ENCODE data around the gene SLC23A2.
A peak's percentile ranks its signal among the peaks of the same experiment; 100 is the strongest.

Gene SLC23A2

GRCh38 chr20:4957187-4957586 lies 44.1 kb downstream of the SLC23A2 start:
- peaks cover 83% of the 10 kb centered on the region for H3K79me2 ChIP-seq (ENCODE audit: control insufficient read depth, low read length)
- H3K27me3 ChIP-seq (ENCODE audit: control insufficient read depth, low read length) = no peaks in the 10 kb centered on the region
- H4K20me1 ChIP-seq (ENCODE audit: control insufficient read depth, insufficient read depth, low read depth, low read length) = no peaks in the 10 kb centered on the region
- no peak overlapping the region for H3K4me2 ChIP-seq (ENCODE audit: low read length)
- H3F3A ChIP-seq (ENCODE audit: control insufficient read depth, insufficient read depth) = peaks cover 17% of the 10 kb centered on the region
- H3K9me2 ChIP-seq (replicated peaks; ENCODE audit: control insufficient read depth, low read length) = no peaks in the 10 kb centered on the region
- H3K27ac ChIP-seq (ENCODE audit: low read depth, low read length) = no peak overlapping the region
- H3K36me3 ChIP-seq (ENCODE audit: control insufficient read depth, low read length) = peaks cover 25% of the 10 kb centered on the region
- no peak for TF ChIP-seq CTCF (IDR thresholded peaks at IDR 0.05; ENCODE audit: low read depth, low read length, poor library complexity, severe bottlenecking)
- peaks cover 53% of the 10 kb centered on the region for H3K4me1 ChIP-seq (ENCODE audit: control insufficient read depth, low read length)
- H3K9me3 ChIP-seq (ENCODE audit: control insufficient read depth, insufficient read depth, low read length) = no peaks in the 10 kb centered on the region; the same call in 1 of the 2 replicates
- H3K4me3 ChIP-seq (ENCODE audit: low read length) = no peak overlapping the region

- Histone ChIP-seq H4K20me1 (ENCODE audit: control insufficient read depth, insufficient read depth, low read depth, low read length) (no peaks in the 10 kb centered on the region), H3K79me2 (ENCODE audit: control insufficient read depth, low read length) (peaks cover 81% of the 10 kb centered on the region), H3K4me1 (ENCODE audit: control insufficient read depth, low read length) (peaks cover 44% of the 10 kb centered on the region), H3K36me3 (ENCODE audit: control insufficient read depth, low read length) (peaks cover 23% of the 10 kb centered on the region), H3K4me3 (ENCODE audit: low read length) (no peak overlapping the region), H3K9me2 (replicated peaks; ENCODE audit: control insufficient read depth, low read length) (no peaks in the 10 kb centered on the region), H3K4me2 (ENCODE audit: low read length) (peak overlapping the region; percentile 21; the same call in 1 of the 2 replicates), H3K9me3 (ENCODE audit: control insufficient read depth, insufficient read depth, low read length) (no peaks in the 10 kb centered on the region; the same call in 1 of the 2 replicates), H3K27me3 (ENCODE audit: control insufficient read depth, low read length) (no peaks in the 10 kb centered on the region), H3F3A (ENCODE audit: control insufficient read depth, insufficient read depth) (peaks cover 12% of the 10 kb centered on the region), H3K27ac (ENCODE audit: low read depth, low read length) (peak overlapping the region; percentile 41)
- peak; percentile 85 for TF ChIP-seq CTCF (IDR thresholded peaks at IDR 0.05; ENCODE audit: low read depth, low read length, poor library complexity, severe bottlenecking)
- TF ChIP-seq EZH2phosphoT487 (IDR thresholded peaks at IDR 0.05; ENCODE audit: borderline replicate concordance, low read length) = no peak
Measured at GRCh38 chr20:4956200-4956810, 45.0 kb downstream of the SLC23A2 start.

- Histone ChIP-seq H3F3A (ENCODE audit: control insufficient read depth, insufficient read depth) (peaks cover 12% of the 10 kb centered on the region), H3K4me1 (ENCODE audit: control insufficient read depth, low read length) (peaks cover 46% of the 10 kb centered on the region), H3K27ac (ENCODE audit: low read depth, low read length) (no peak overlapping the region), H3K4me2 (ENCODE audit: low read length) (no peak overlapping the region), H3K9me3 (ENCODE audit: control insufficient read depth, insufficient read depth, low read length) (no peaks in the 10 kb centered on the region; the same call in 1 of the 2 replicates), H3K4me3 (ENCODE audit: low read length) (no peak overlapping the region), H3K27me3 (ENCODE audit: control insufficient read depth, low read length) (no peaks in the 10 kb centered on the region), H4K20me1 (ENCODE audit: control insufficient read depth, insufficient read depth, low read depth, low read length) (no peaks in the 10 kb centered on the region), H3K79me2 (ENCODE audit: control insufficient read depth, low read length) (peaks cover 78% of the 10 kb centered on the region), H3K9me2 (replicated peaks; ENCODE audit: control insufficient read depth, low read length) (no peaks in the 10 kb centered on the region), H3K36me3 (ENCODE audit: control insufficient read depth, low read length) (peaks cover 23% of the 10 kb centered on the region)
- TF ChIP-seq EZH2phosphoT487 (IDR thresholded peaks at IDR 0.05; ENCODE audit: borderline replicate concordance, low read length) (no peak), CTCF (IDR thresholded peaks at IDR 0.05; ENCODE audit: low read depth, low read length, poor library complexity, severe bottlenecking) (no peak)
Measured at GRCh38 chr20:4953881-4954280, 47.4 kb downstream of the SLC23A2 start.
